Stimulated activated CD8-positive, alpha-beta memory T cell treated with anti-CD3 and anti-CD28 coated beads, Interleukin-7, amount 100 ng/mL, for 48 hours (primary cell): ENCODE data around the gene FTSJ3.
"Not testable (repeated sequence)": the region's sequence is repeated elsewhere in the genome, so short reads cannot be mapped to it uniquely, and the experiment has no call there.

Source experiments
- DNase-seq, 2 donors: peaks; one replicate each; pipeline ENCODE4 v3.0.0-alpha.2; 2020; ENCODE audit warnings: low read depth in 1 of 2; ENCODE audit errors: extremely low read depth in 1 of 2

The FTSJ3 gene

GRCh38 chr17:63843910-63844677, 16.6 kb upstream of the FTSJ3 start:
- no peak for DNase-seq

- not testable (repeated sequence) for DNase-seq
These were observed 16.0 kb upstream of the FTSJ3 start for GRCh38 chr17:63843387-63843888.

- DNase-seq: peak; percentile 97
These were observed 15.3 kb upstream of the FTSJ3 start, which contains the start of gene SMARCD2 for GRCh38 chr17:63842540-63843386. TSS of gene SMARCD2 (minus strand) at chr17:63842685. CDS start at chr17:63842674, 11 bp downstream.

- DNase-seq: no peak
These were observed 14.7 kb upstream of the FTSJ3 start for GRCh38 chr17:63842173-63842539.

DNA sequence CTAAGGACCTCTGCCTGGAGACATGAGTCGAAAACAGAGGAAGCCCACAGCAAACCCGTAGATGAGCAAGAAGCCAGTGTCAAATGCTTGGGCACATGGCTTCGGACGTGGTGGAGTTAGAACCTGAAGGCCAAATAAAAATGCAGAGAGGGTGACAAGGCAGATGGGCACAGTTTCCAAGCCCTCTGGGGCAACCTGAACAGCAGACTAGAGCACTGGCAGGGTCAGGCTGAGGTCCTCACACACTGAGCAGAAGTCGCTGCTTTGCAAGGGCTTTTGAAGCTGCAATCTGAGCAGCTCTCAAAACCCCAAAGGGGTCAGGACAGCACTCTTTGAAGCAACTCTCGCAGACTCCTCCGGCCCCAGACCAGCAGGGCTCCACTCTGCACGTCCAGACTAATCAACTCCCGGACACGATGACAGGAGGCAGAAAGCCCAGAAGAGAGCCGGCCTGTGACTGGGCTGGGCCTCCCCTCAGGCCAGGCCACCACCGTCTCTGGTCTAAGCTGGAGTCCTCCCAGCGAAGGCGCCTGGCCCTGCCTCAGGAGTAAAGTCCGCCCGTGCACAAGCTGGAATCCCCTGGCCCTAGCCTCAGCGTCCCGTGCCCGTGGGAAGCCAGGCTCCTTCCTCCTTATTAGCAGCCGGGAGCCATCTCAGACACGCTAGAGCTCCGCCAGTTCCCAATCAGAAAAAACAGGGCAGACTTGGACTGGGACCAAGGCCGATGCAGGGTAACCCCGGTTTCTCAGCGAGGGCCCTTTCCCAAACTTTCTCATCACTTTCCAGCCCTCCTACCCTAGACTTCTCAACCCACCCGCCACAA, 14.1 kb upstream of the FTSJ3 start:
- DNase-seq: no peak

- no peak for DNase-seq
These were observed 13.3 kb upstream of the FTSJ3 start for GRCh38 chr17:63840591-63841349.

- no peak for DNase-seq
These were observed 11.2 kb upstream of the FTSJ3 start for GRCh38 chr17:63838631-63839171.

- DNase-seq: no peak
These were observed 10.6 kb upstream of the FTSJ3 start for GRCh38 chr17:63837962-63838600.

- no peak for DNase-seq
These were observed 10.0 kb upstream of the FTSJ3 start for GRCh38 chr17:63837480-63837879.

DNA sequence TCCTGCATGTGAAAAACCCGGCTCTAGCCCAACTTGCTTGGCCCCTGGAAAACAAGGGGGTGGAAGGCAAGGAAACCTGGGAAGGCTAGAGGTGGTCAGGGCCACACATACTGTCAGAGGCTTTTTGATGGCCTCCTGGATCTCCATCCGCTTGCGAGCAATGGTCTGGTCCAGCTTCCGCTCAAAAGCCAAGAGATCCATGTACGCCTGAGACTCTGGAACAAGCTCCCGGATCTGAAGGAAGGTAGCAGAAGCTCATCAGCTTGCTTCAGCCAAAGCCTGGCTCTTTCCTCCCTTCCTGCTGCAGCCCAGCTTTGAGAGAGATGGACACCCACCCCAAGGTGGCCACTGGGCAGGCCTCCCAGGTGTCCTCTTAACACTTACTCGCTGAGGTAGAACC, 9.3 kb upstream of the FTSJ3 start:
- no peak for DNase-seq

- DNase-seq: no peak
These were observed 7.8 kb upstream of the FTSJ3 start for GRCh38 chr17:63835167-63835720.

GRCh38 chr17:63834431-63835166, 7.1 kb upstream of the FTSJ3 start:
- DNase-seq: no peak

GRCh38 chr17:63833741-63834373, 6.4 kb upstream of the FTSJ3 start:
- DNase-seq: no peak

GRCh38 chr17:63833026-63833740, 5.7 kb upstream of the FTSJ3 start:
- no peak for DNase-seq

DNA sequence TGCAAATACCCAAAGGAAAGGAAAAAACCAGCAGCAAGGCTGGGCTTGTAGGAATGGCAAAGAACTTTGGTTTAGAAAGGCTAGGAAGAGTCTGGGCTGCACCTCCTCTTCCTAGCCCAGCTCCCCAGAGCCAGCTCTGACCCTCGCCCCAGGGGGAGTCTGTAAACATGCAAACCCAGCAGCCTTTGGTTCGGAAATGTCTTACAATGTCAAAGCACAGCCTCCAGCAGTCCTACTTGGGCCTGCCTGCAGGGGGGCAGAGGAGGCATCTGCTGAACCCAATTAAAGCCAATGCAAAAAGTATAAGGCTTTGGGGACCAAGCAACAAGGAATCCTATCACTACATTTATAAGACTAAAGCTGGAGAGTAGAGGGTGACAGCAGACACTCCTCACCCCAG, 5.0 kb upstream of the FTSJ3 start:
- DNase-seq: no peak

- no peak for DNase-seq
These were observed 4.6 kb upstream of the FTSJ3 start for GRCh38 chr17:63832014-63832413.

GRCh38 chr17:63831505-63831904, 4.0 kb upstream of the FTSJ3 start:
- DNase-seq: no peak
